CD4-positive, alpha-beta T cell treated with Interleukin-17A for 1 hour (primary cell): ENCODE data around the gene OPN1SW.
A peak's percentile ranks its signal among the peaks of the same experiment; 100 is the strongest.

Experiments used
- DNase-seq: peaks from one replicate; pipeline ENCODE4 v3.0.0-alpha.2; 2020

Gene OPN1SW

GRCh38 chr7:128755819-128756476 lies 19.6 kb downstream of the OPN1SW start:
- no peak for DNase-seq

GRCh38 chr7:128755075-128755818 lies 20.3 kb downstream of the OPN1SW start:
- DNase-seq, result no peak

GRCh38 chr7:128752251-128752650 lies 23.3 kb downstream of the OPN1SW start:
- DNase-seq, result no peak

- DNase-seq, result no peak
Measured at GRCh38 chr7:128747327-128748079, 28.1 kb downstream of the OPN1SW start.

- DNase-seq, result no peak
Measured at GRCh38 chr7:128745706-128746105, 29.9 kb downstream of the OPN1SW start.

- DNase-seq, result no peak
Measured at GRCh38 chr7:128744366-128744905, 31.2 kb downstream of the OPN1SW start.

GRCh38 chr7:128743112-128743772 lies 32.4 kb downstream of the OPN1SW start:
- DNase-seq, result no peak

GRCh38 chr7:128742206-128742605 lies 33.4 kb downstream of the OPN1SW start:
- DNase-seq, result no peak

- DNase-seq, result no peak
Measured at GRCh38 chr7:128741491-128741890, 34.1 kb downstream of the OPN1SW start.

- DNase-seq, result no peak
Measured at GRCh38 chr7:128740996-128741395, 34.6 kb downstream of the OPN1SW start.

GRCh38 chr7:128739990-128740682 lies 35.5 kb downstream of the OPN1SW start:
- DNase-seq, result peak; percentile 3

- peak; percentile 94 for DNase-seq
Measured at GRCh38 chr7:128739048-128739962, 36.3 kb downstream of the OPN1SW start, which contains the start of gene CALU. Gene CALU, plus strand, starts transcription at chr7:128739359. Its CDS starts 9,225 bp downstream, at chr7:128748584.

- DNase-seq, result no peak
Measured at GRCh38 chr7:128738570-128739047, 37.0 kb downstream of the OPN1SW start.

GRCh38 chr7:128737867-128738385 lies 37.7 kb downstream of the OPN1SW start:
- DNase-seq, result no peak

GRCh38 chr7:128737441-128737840 lies 38.2 kb downstream of the OPN1SW start:
- DNase-seq, result no peak

GRCh38 chr7:128735436-128735835 lies 40.2 kb downstream of the OPN1SW start:
- DNase-seq, result no peak

- no peak for DNase-seq
Measured at GRCh38 chr7:128734890-128735289, 40.7 kb downstream of the OPN1SW start.

GRCh38 chr7:128733278-128733645 lies 42.3 kb downstream of the OPN1SW start:
- DNase-seq, result no peak

- DNase-seq, result no peak
Measured at GRCh38 chr7:128732521-128733277, 42.9 kb downstream of the OPN1SW start.

- no peak for DNase-seq
Measured at GRCh38 chr7:128731184-128731583, 44.4 kb downstream of the OPN1SW start.
